Stimulated activated CD8-positive, alpha-beta memory T cell treated with anti-CD3 and anti-CD28 coated beads, Interleukin-7, amount 100 ng/mL, for 48 hours (primary cell): Measurements from ENCODE around the gene RPTOR.
"Not testable (repeated sequence)": the region's sequence is repeated elsewhere in the genome, so short reads cannot be mapped to it uniquely, and the experiment has no call there.

Experiments
- DNase-seq, 2 donors: peaks; one replicate each; pipeline ENCODE4 v3.0.0-alpha.2; 2020; ENCODE audit warnings: low read depth in 1 of 2; ENCODE audit errors: extremely low read depth in 1 of 2

Gene RPTOR

GRCh38 chr17:80512233-80512632, 32.4 kb upstream of the RPTOR start:
- DNase-seq: no peak

- no peak for DNase-seq
These were observed 31.4 kb upstream of the RPTOR start for GRCh38 chr17:80513201-80513600.

GRCh38 chr17:80513892-80514291, 30.7 kb upstream of the RPTOR start:
- no peak for DNase-seq

GRCh38 chr17:80516171-80516932, 28.3 kb upstream of the RPTOR start:
- no peak for DNase-seq

- DNase-seq: no peak
These were observed 27.0 kb upstream of the RPTOR start for GRCh38 chr17:80517641-80518040.

GRCh38 chr17:80518392-80518791, 26.2 kb upstream of the RPTOR start:
- DNase-seq: no peak

GRCh38 chr17:80519091-80519781, 25.4 kb upstream of the RPTOR start:
- no peak for DNase-seq

GRCh38 chr17:80520810-80521455, 23.7 kb upstream of the RPTOR start:
- no peak for DNase-seq

- DNase-seq: no peak
These were observed 21.4 kb upstream of the RPTOR start for GRCh38 chr17:80523054-80523744.

- DNase-seq: no peak
These were observed 20.5 kb upstream of the RPTOR start for GRCh38 chr17:80523956-80524712.

- DNase-seq: no peak
These were observed 18.3 kb upstream of the RPTOR start for GRCh38 chr17:80526116-80526910.

- DNase-seq: no peak
These were observed 17.5 kb upstream of the RPTOR start for GRCh38 chr17:80527016-80527645.

- DNase-seq: no peak
These were observed 16.1 kb upstream of the RPTOR start for GRCh38 chr17:80528536-80528935.

- no peak for DNase-seq
These were observed 15.3 kb upstream of the RPTOR start for GRCh38 chr17:80529104-80529903.

- no peak for DNase-seq
These were observed 14.7 kb upstream of the RPTOR start for GRCh38 chr17:80529904-80530292.

GRCh38 chr17:80531400-80531799, 13.2 kb upstream of the RPTOR start:
- DNase-seq: no peak

- DNase-seq: not testable (repeated sequence)
These were observed 7.3 kb upstream of the RPTOR start for GRCh38 chr17:80537386-80537785.

- DNase-seq: no peak
These were observed 6.2 kb upstream of the RPTOR start for GRCh38 chr17:80538484-80538883.
